ENCODE data around the gene CD99. TPM values are rescaled to one million over a fixed set of nuclear protein-coding genes. Genes with fewer than 3 reads are reported as not detected.
A peak's percentile ranks its signal among the peaks of the same experiment; 100 is the strongest.

The CD99 gene
- total RNA-seq, 1 experiment from 2014 or later: 24.9 TPM

GRCh38 chrX:2708592-2709188 is 17.6 kb downstream of the CD99 start:
- DNase-seq: peak; percentile 56
- Histone ChIP-seq H3K4me2 (ENCODE audit: low read depth, low read length, poor library complexity, severe bottlenecking) (no peak overlapping the region), H3K9ac (ENCODE audit: low read length) (no peak overlapping the region), H3K9me3 (ENCODE audit: low read length) (no peaks in the 10 kb centered on the region), H3K36me3 (ENCODE audit: insufficient read depth, low read length) (no peaks in the 10 kb centered on the region), H3K4me1 (ENCODE audit: low read length) (peaks cover 41% of the 10 kb centered on the region), H2AFZ (ENCODE audit: low read length) (no peak overlapping the region), H3K4me3 (ENCODE audit: low read length) (no peak overlapping the region), H3K9me2 (replicated peaks; ENCODE audit: insufficient read depth, low read length) (no peaks in the 10 kb centered on the region), H3K27me3 (ENCODE audit: low read length) (no peaks in the 10 kb centered on the region), H3K79me2 (ENCODE audit: low read length) (no peaks in the 10 kb centered on the region), H3K27ac (ENCODE audit: low read length) (peak overlapping the region; percentile 87; the same call in 1 of the 2 replicates), H4K20me1 (ENCODE audit: insufficient read depth, low read depth, low read length) (no peaks in the 10 kb centered on the region)

- no peaks in the 10 kb centered on the region for H3K9me2 ChIP-seq (replicated peaks; ENCODE audit: insufficient read depth, low read length)
- H3K4me3 ChIP-seq (ENCODE audit: low read length): no peak overlapping the region
- H3K9ac ChIP-seq (ENCODE audit: low read length): no peak overlapping the region
- H2AFZ ChIP-seq (ENCODE audit: low read length): no peak overlapping the region
- H3K36me3 ChIP-seq (ENCODE audit: insufficient read depth, low read length): no peaks in the 10 kb centered on the region
- no peaks in the 10 kb centered on the region for H3K27me3 ChIP-seq (ENCODE audit: low read length)
- DNase-seq: no peak
- H3K27ac ChIP-seq (ENCODE audit: low read length): 0 out of 2 replicates have a peak overlapping the region, but pooled peaks have one; percentile 13
- peaks cover 41% of the 10 kb centered on the region for H3K4me1 ChIP-seq (ENCODE audit: low read length)
- H4K20me1 ChIP-seq (ENCODE audit: insufficient read depth, low read depth, low read length): no peaks in the 10 kb centered on the region
- H3K79me2 ChIP-seq (ENCODE audit: low read length): no peaks in the 10 kb centered on the region
- H3K9me3 ChIP-seq (ENCODE audit: low read length): no peaks in the 10 kb centered on the region
- peak overlapping the region; percentile 32 for H3K4me2 ChIP-seq (ENCODE audit: low read depth, low read length, poor library complexity, severe bottlenecking)
These were observed 18.5 kb downstream of the CD99 start for GRCh38 chrX:2709556-2709955.

- Histone ChIP-seq H3K27ac (ENCODE audit: low read length) (0 out of 2 replicates have a peak overlapping the region, but pooled peaks have one; percentile 13), H3K9ac (ENCODE audit: low read length) (no peak overlapping the region), H3K4me1 (ENCODE audit: low read length) (peaks cover 41% of the 10 kb centered on the region), H3K9me3 (ENCODE audit: low read length) (no peaks in the 10 kb centered on the region), H4K20me1 (ENCODE audit: insufficient read depth, low read depth, low read length) (no peaks in the 10 kb centered on the region), H2AFZ (ENCODE audit: low read length) (no peak overlapping the region), H3K4me2 (ENCODE audit: low read depth, low read length, poor library complexity, severe bottlenecking) (peak overlapping the region; percentile 32), H3K9me2 (replicated peaks; ENCODE audit: insufficient read depth, low read length) (no peaks in the 10 kb centered on the region), H3K79me2 (ENCODE audit: low read length) (no peaks in the 10 kb centered on the region), H3K4me3 (ENCODE audit: low read length) (no peak overlapping the region), H3K36me3 (ENCODE audit: insufficient read depth, low read length) (no peaks in the 10 kb centered on the region), H3K27me3 (ENCODE audit: low read length) (no peaks in the 10 kb centered on the region)
- no peak for DNase-seq
These were observed 19.1 kb downstream of the CD99 start for GRCh38 chrX:2710041-2710840.

GRCh38 chrX:2711441-2711840 is 20.3 kb downstream of the CD99 start:
- no peak for DNase-seq
- Histone ChIP-seq H4K20me1 (ENCODE audit: insufficient read depth, low read depth, low read length) (no peaks in the 10 kb centered on the region), H3K36me3 (ENCODE audit: insufficient read depth, low read length) (no peaks in the 10 kb centered on the region), H3K9me3 (ENCODE audit: low read length) (no peaks in the 10 kb centered on the region), H3K4me1 (ENCODE audit: low read length) (peaks cover 39% of the 10 kb centered on the region), H3K4me2 (ENCODE audit: low read depth, low read length, poor library complexity, severe bottlenecking) (no peak overlapping the region), H3K27me3 (ENCODE audit: low read length) (no peaks in the 10 kb centered on the region), H3K79me2 (ENCODE audit: low read length) (no peaks in the 10 kb centered on the region), H2AFZ (ENCODE audit: low read length) (no peak overlapping the region), H3K9me2 (replicated peaks; ENCODE audit: insufficient read depth, low read length) (no peaks in the 10 kb centered on the region), H3K4me3 (ENCODE audit: low read length) (no peak overlapping the region), H3K9ac (ENCODE audit: low read length) (no peak overlapping the region), H3K27ac (ENCODE audit: low read length) (no peak overlapping the region)

GRCh38 chrX:2712428-2712827 is 21.3 kb downstream of the CD99 start:
- H3K4me3 ChIP-seq (ENCODE audit: low read length): no peak overlapping the region
- H3K9me2 ChIP-seq (replicated peaks; ENCODE audit: insufficient read depth, low read length): no peaks in the 10 kb centered on the region
- no peak for DNase-seq
- H3K27me3 ChIP-seq (ENCODE audit: low read length): no peaks in the 10 kb centered on the region
- H3K9me3 ChIP-seq (ENCODE audit: low read length): no peaks in the 10 kb centered on the region
- H3K27ac ChIP-seq (ENCODE audit: low read length): no peak overlapping the region
- no peaks in the 10 kb centered on the region for H4K20me1 ChIP-seq (ENCODE audit: insufficient read depth, low read depth, low read length)
- H2AFZ ChIP-seq (ENCODE audit: low read length): no peak overlapping the region
- no peaks in the 10 kb centered on the region for H3K79me2 ChIP-seq (ENCODE audit: low read length)
- no peaks in the 10 kb centered on the region for H3K36me3 ChIP-seq (ENCODE audit: insufficient read depth, low read length)
- no peak overlapping the region for H3K9ac ChIP-seq (ENCODE audit: low read length)
- no peak overlapping the region for H3K4me2 ChIP-seq (ENCODE audit: low read depth, low read length, poor library complexity, severe bottlenecking)
- H3K4me1 ChIP-seq (ENCODE audit: low read length): peaks cover 31% of the 10 kb centered on the region

- Histone ChIP-seq H4K20me1 (ENCODE audit: insufficient read depth, low read depth, low read length) (no peaks in the 10 kb centered on the region), H3K4me1 (ENCODE audit: low read length) (peaks cover 24% of the 10 kb centered on the region), H2AFZ (ENCODE audit: low read length) (no peak overlapping the region), H3K9me3 (ENCODE audit: low read length) (no peaks in the 10 kb centered on the region), H3K27ac (ENCODE audit: low read length) (no peak overlapping the region), H3K36me3 (ENCODE audit: insufficient read depth, low read length) (no peaks in the 10 kb centered on the region), H3K9me2 (replicated peaks; ENCODE audit: insufficient read depth, low read length) (no peaks in the 10 kb centered on the region), H3K9ac (ENCODE audit: low read length) (no peak overlapping the region), H3K4me3 (ENCODE audit: low read length) (no peak overlapping the region), H3K27me3 (ENCODE audit: low read length) (no peaks in the 10 kb centered on the region), H3K4me2 (ENCODE audit: low read depth, low read length, poor library complexity, severe bottlenecking) (no peak overlapping the region), H3K79me2 (ENCODE audit: low read length) (no peaks in the 10 kb centered on the region)
- no peak for DNase-seq
These were observed 22.1 kb downstream of the CD99 start for GRCh38 chrX:2712890-2713840.

GRCh38 chrX:2714551-2714950 is 23.5 kb downstream of the CD99 start:
- Histone ChIP-seq H3K4me2 (ENCODE audit: low read depth, low read length, poor library complexity, severe bottlenecking) (no peak overlapping the region), H3K27me3 (ENCODE audit: low read length) (no peaks in the 10 kb centered on the region), H3K36me3 (ENCODE audit: insufficient read depth, low read length) (no peaks in the 10 kb centered on the region), H3K79me2 (ENCODE audit: low read length) (no peaks in the 10 kb centered on the region), H3K9me2 (replicated peaks; ENCODE audit: insufficient read depth, low read length) (0 out of 2 replicates have a peak, but pooled peaks cover 2% of the 10 kb centered on the region), H3K9me3 (ENCODE audit: low read length) (no peaks in the 10 kb centered on the region), H3K9ac (ENCODE audit: low read length) (no peak overlapping the region), H4K20me1 (ENCODE audit: insufficient read depth, low read depth, low read length) (no peaks in the 10 kb centered on the region), H3K27ac (ENCODE audit: low read length) (no peak overlapping the region), H2AFZ (ENCODE audit: low read length) (no peak overlapping the region), H3K4me3 (ENCODE audit: low read length) (no peak overlapping the region), H3K4me1 (ENCODE audit: low read length) (peaks cover 10% of the 10 kb centered on the region)
- no peak for DNase-seq

All from Karpas-422 (cell line).